T-cell (primary cell): ENCODE results near the gene ANGEL2. TPM values are rescaled to one million over a fixed set of nuclear protein-coding genes. Genes with fewer than 3 reads are reported as not detected.

ENCODE experiments used
- ATAC-seq, 4 experiments: fragments of 200-7000 bp in 3 of 4; fragments of 150-1000 bp in 1 of 4; cut with Tn5 transposase; replicated peaks in 1 of 4; 1 replicate in 3 of 4; 2 replicates in 1 of 4; pipeline ENCODE4 v1.10.0; 2021; ENCODE audit warnings: moderate library complexity in 3 of 4, mild to moderate bottlenecking in 2 of 4, moderate number of reproducible peaks in 1 of 4
- CTCF ChIA-PET, 2 donors: fragments of 300-600 bp; sonication (Branson Sonifier 250); formaldehyde crosslinking; loops; one replicate each; lab custom pipeline; 2022; ENCODE audit warnings: antibody characterized with exemption in 2 of 2; lab: Charles Lee
- POLR2A ChIA-PET, 2 donors: fragments of 300-600 bp; sonication (Branson Sonifier 250); formaldehyde crosslinking; loops; one replicate each; lab custom pipeline; 2022; ENCODE audit warnings: antibody characterized with exemption in 2 of 2; lab: Charles Lee
- DNase-seq, 35 experiments: peaks; one replicate each; pipeline versions ENCODE4 v3.0.0 to v3.0.0-alpha.2; 2013 to 2023
- H3K27ac ChIP-seq: one replicate; pipeline ENCODE4 v1.5.1; 2013; ENCODE audit warnings: low read length
- H3K27me3 ChIP-seq, 2 experiments: replicated peaks in 1 of 2; 1 replicate in 1 of 2; 2 replicates in 1 of 2; pipeline versions ENCODE4 v1.6.1 to v1.7.0; 2013; ENCODE audit warnings: low read length in 1 of 2, mixed read lengths in 1 of 2; ENCODE audit not compliant: control insufficient read depth in 2 of 2, insufficient read depth in 2 of 2; ENCODE audit errors: extremely low read depth in 1 of 2
- H3K36me3 ChIP-seq, 2 donors: 1 replicate in 1 of 2; 2 replicates in 1 of 2; pipeline versions ENCODE4 v1.6.1 to v1.7.0; 2013; ENCODE audit warnings: low read length in 1 of 2; ENCODE audit not compliant: control insufficient read depth in 2 of 2, insufficient read depth in 1 of 2; ENCODE audit errors: extremely low read depth in 1 of 2
- H3K4me1 ChIP-seq, 2 experiments: 1 replicate in 1 of 2; 2 replicates in 1 of 2; pipeline versions ENCODE4 v1.6.1 to v1.7.0; 2013; ENCODE audit warnings: low read length in 2 of 2, mixed read lengths in 1 of 2; ENCODE audit not compliant: insufficient read depth in 2 of 2, control insufficient read depth in 1 of 2; ENCODE audit errors: extremely low read depth in 1 of 2
- H3K4me3 ChIP-seq, 2 donors: 1 replicate in 1 of 2; 2 replicates in 1 of 2; pipeline versions ENCODE4 v1.5.1 to v1.7.0; 2013; ENCODE audit warnings: mild to moderate bottlenecking in 2 of 2, low read length in 1 of 2, moderate library complexity in 1 of 2; ENCODE audit not compliant: control insufficient read depth in 1 of 2; ENCODE audit errors: extremely low read depth in 1 of 2
- H3K9me3 ChIP-seq: 2 replicates; pipeline ENCODE4 v1.7.0; 2013
- H3K27ac Mint-ChIP-seq, 2 donors: one replicate each; pipeline ENCODE4 v1.8.0; 2020 to 2021; ENCODE audit warnings: mild to moderate bottlenecking in 2 of 2, mixed read lengths in 2 of 2
- H3K27me3 Mint-ChIP-seq, 2 donors: one replicate each; pipeline ENCODE4 v1.8.0; 2021 to 2022; ENCODE audit warnings: mixed read lengths in 2 of 2
- H3K36me3 Mint-ChIP-seq: one replicate; pipeline ENCODE4 v1.8.0; 2021; ENCODE audit warnings: mixed read lengths
- H3K4me1 Mint-ChIP-seq, 3 donors: one replicate each; pipeline ENCODE4 v1.8.0; 2020 to 2022; ENCODE audit warnings: mixed read lengths in 3 of 3, mild to moderate bottlenecking in 1 of 3
- H3K4me3 Mint-ChIP-seq, 3 donors: one replicate each; pipeline ENCODE4 v1.8.0; 2020 to 2022; ENCODE audit warnings: mild to moderate bottlenecking in 3 of 3, mixed read lengths in 3 of 3, moderate library complexity in 3 of 3
- H3K9me3 Mint-ChIP-seq, 3 donors: one replicate each; pipeline ENCODE4 v1.8.0; 2020 to 2022; ENCODE audit warnings: mixed read lengths in 3 of 3
- WGBS: methylation state at CpG from one replicate; pipeline ENCODE4 v1.1.5; 2013; ENCODE audit warnings: missing lambda C conversion rate; ENCODE audit not compliant: insufficient coverage; 5-methylcytosine and 5-hydroxymethylcytosine counted together
- total RNA-seq, 35 experiments: library from RNA in 6 of 35; stranded (reverse) in 6 of 35; fragments of 120-200 nt in 1 of 35; gene quantifications; one replicate each; pipeline versions ENCODE4 v1.2.1 to v1.2.4 and lab custom pipeline; 2013 to 2026

Gene ANGEL2
- total RNA-seq, 5 donors from 2014 or later (not counting 1 experiment from before 2014, with no cell fraction given), result 58.2 to 73.8 (median 67.1) TPM

GRCh38 chr1:212984522-212985291, 31.0 kb downstream of the ANGEL2 start:
- peaks cover 0 to 4% of the 10 kb centered on the region in 2 donors for H3K36me3 ChIP-seq
- Mint-ChIP-seq H3K9me3 (no peaks in the 10 kb centered on the region), H3K4me1 (peaks cover under 1 to 13% (median 9%) of the 10 kb centered on the region in 3 donors), H3K27me3 (no peaks in the 10 kb centered on the region), H3K27ac (no peak overlapping the region), H3K4me3 (no peak overlapping the region), H3K36me3 (no peaks in the 10 kb centered on the region)
- ATAC-seq (no peak), DNase-seq (no peak)
- POLR2A ChIA-PET, result interaction anchor here in 1 of 2 donors (0.5 to 0.6 kb wide), 2 partner anchors 293 to 1856 kb away, joined by 3 to 4 read pairs; no protein-coding TSS in a partner anchor
- 100% methylated on average over 1 of the region's 6 CpGs for WGBS
- H3K9me3 ChIP-seq, result no peaks in the 10 kb centered on the region
- peaks cover 0 to 9% of the 10 kb centered on the region in 2 experiments for H3K4me1 ChIP-seq
- H3K27ac ChIP-seq, result no peak overlapping the region
- peaks cover 0 to 3% of the 10 kb centered on the region in 2 experiments for H3K27me3 ChIP-seq
- CTCF ChIA-PET, result interaction anchor here (0.6 to 0.7 kb wide), 2 partner anchors 279 to 799 kb away, joined by 6 read pairs; no protein-coding TSS in a partner anchor
- H3K4me3 ChIP-seq, result no peak overlapping the region

DNA sequence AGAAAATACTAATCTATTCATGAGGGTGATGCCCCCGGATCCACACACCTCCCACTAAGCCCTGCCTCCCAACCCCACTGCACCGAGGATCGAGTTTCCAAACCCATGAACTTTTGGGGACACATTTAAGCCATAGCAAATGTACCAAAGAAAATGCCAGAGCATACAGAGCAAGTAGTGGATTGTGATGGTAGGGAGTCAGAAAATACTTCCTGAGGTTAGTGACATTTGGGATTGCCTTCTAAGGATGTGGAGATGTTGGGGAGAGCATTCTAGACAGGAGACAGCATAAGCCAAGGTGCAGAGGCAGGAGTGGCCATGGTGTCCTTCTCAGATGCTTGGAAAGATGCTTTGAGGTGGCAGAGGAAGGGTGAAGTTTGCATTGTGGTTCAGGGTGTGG, 32.2 kb downstream of the ANGEL2 start:
- DNase-seq, result no peak
- H3K36me3 Mint-ChIP-seq, result no peaks in the 10 kb centered on the region
- POLR2A ChIA-PET, result no interaction called here

DNA sequence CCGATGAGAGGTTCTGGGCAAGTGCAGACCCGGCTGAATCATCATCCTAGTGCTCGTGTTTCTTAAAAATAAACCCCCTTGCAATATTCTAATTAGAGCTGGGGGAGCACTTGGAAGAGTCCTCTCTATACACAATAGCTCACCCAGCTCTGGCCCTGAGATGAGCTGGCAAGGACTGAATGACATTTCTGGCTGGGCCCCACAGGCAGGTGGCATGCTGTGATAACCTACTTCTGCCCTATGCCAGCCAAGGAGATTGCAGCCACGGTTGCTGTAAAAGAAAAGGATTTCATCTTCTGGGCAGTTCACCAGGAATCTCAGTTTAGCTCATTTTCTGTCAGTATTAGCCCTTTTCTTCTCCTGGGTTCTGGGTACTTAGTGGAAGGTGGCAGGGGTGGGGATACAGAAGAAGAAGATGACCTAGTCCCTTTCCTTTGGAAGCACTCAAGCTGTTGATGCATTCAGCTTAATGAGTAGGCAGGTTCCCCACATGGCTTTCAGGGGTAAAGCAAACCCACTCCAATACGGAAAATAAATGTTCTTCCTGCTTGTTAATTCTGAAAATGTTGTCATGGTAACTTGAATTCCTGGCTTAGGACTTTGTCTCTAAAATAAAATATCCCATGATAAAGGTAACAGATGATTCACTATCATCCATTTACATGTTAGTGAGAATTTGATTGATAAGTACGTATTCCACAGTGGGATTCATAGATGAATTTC, 33.1 kb downstream of the ANGEL2 start:
- no peaks in the 10 kb centered on the region for H3K9me3 ChIP-seq
- H3K4me1 Mint-ChIP-seq, result peaks cover 0 to 19% (median 7%) of the 10 kb centered on the region in 3 donors
- H3K4me3 ChIP-seq, result no peak overlapping the region
- no peak overlapping the region for H3K27ac ChIP-seq
- H3K27me3 ChIP-seq, result peaks cover 0 to 21% of the 10 kb centered on the region in 2 experiments
- H3K27me3 Mint-ChIP-seq, result no peaks in the 10 kb centered on the region
- H3K36me3 ChIP-seq, result no peaks in the 10 kb centered on the region
- no peaks in the 10 kb centered on the region for H3K9me3 Mint-ChIP-seq
- ATAC-seq, result no peak
- H3K36me3 Mint-ChIP-seq, result no peaks in the 10 kb centered on the region
- DNase-seq, result no peak
- H3K4me3 Mint-ChIP-seq, result no peak overlapping the region
- peaks cover 0 to 21% of the 10 kb centered on the region in 2 experiments for H3K4me1 ChIP-seq
- 80% methylated on average over 1 of the region's 6 CpGs for WGBS
- POLR2A ChIA-PET, result interaction anchor here in 1 of 2 donors (0.6 kb wide), 1 partner anchor 86 kb away, joined by 4 read pairs; no protein-coding TSS in a partner anchor
- CTCF ChIA-PET, result interaction anchor here in 1 of 2 donors (0.5 to 0.6 kb wide), 4 partner anchors 25 to 1198 kb away, joined by 3 to 5 read pairs (median 4); no protein-coding TSS in a partner anchor
- no peak overlapping the region for H3K27ac Mint-ChIP-seq

More for the DNA sequence above, 32.2 kb downstream of the ANGEL2 start:
- H3K9me3 ChIP-seq, result no peaks in the 10 kb centered on the region
- H3K36me3 ChIP-seq, result no peaks in the 10 kb centered on the region
- peaks cover 0 to 12% of the 10 kb centered on the region in 2 experiments for H3K27me3 ChIP-seq
- WGBS, result 80% methylated on average over 1 of the region's 3 CpGs
- CTCF ChIA-PET, result no interaction called here
- no peak overlapping the region for H3K4me3 Mint-ChIP-seq
- H3K27me3 Mint-ChIP-seq, result no peaks in the 10 kb centered on the region
- peaks cover 0 to 19% of the 10 kb centered on the region in 2 experiments for H3K4me1 ChIP-seq
- H3K4me1 Mint-ChIP-seq, result peaks cover 0 to 19% (median 7%) of the 10 kb centered on the region in 3 donors
- no peak for ATAC-seq
- no peak overlapping the region for H3K27ac ChIP-seq
- H3K27ac Mint-ChIP-seq, result no peak overlapping the region
- no peaks in the 10 kb centered on the region for H3K9me3 Mint-ChIP-seq
- no peak overlapping the region for H3K4me3 ChIP-seq

GRCh38 chr1:212981571-212982328, 33.9 kb downstream of the ANGEL2 start:
- peaks cover 0 to 19% (median 7%) of the 10 kb centered on the region in 3 donors for H3K4me1 Mint-ChIP-seq
- no peak overlapping the region for H3K27ac ChIP-seq
- H3K36me3 Mint-ChIP-seq, result no peaks in the 10 kb centered on the region
- no peaks in the 10 kb centered on the region for H3K9me3 Mint-ChIP-seq
- ATAC-seq (no peak), DNase-seq (no peak)
- peaks cover 0 to 22% of the 10 kb centered on the region in 2 experiments for H3K27me3 ChIP-seq
- H3K4me1 ChIP-seq, result peaks cover 0 to 23% of the 10 kb centered on the region in 2 experiments
- no peaks in the 10 kb centered on the region for H3K9me3 ChIP-seq
- CTCF ChIA-PET, result interaction anchor here in 1 of 2 donors (0.6 kb wide), 1 partner anchor 278 kb away, joined by 4 read pairs; no protein-coding TSS in a partner anchor
- no peak overlapping the region for H3K27ac Mint-ChIP-seq
- WGBS, result no CpG with 5 or more reads among the region's 13 CpGs
- peaks cover 0 to 3% of the 10 kb centered on the region in 2 donors for H3K27me3 Mint-ChIP-seq
- H3K36me3 ChIP-seq, result no peaks in the 10 kb centered on the region
- H3K4me3 Mint-ChIP-seq, result no peak overlapping the region
- no peak overlapping the region for H3K4me3 ChIP-seq
- POLR2A ChIA-PET, result interaction anchor here in 1 of 2 donors (0.6 kb wide), 1 partner anchor 87 kb away, joined by 4 read pairs; no protein-coding TSS in a partner anchor

DNA sequence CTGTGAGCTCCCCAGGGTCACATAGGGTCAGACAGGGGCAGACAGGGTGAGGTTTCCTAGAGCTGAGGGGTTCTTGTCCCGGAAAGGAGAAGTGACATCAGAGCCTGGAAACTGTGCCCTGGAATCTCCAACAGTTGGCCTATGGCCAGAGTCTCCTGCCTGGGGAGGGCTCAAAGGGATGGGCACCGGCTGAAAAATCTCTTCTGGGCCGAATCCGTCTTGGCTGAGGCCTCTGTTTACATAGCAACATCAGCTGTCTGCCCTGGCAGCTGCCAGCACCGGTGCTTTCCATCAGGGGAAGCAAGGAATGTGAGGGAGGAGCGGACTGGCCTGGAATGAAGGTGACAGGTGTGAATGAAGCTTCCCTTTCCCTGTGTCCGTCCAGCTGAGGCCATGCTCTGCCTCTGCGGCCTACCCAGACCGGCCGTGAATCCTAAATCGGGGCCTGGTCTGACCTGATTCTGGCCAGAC, 34.6 kb downstream of the ANGEL2 start:
- Mint-ChIP-seq H3K27me3 (peaks cover 3% of the 10 kb centered on the region in 2 donors), H3K4me1 (peaks cover 0 to 19% (median 7%) of the 10 kb centered on the region in 3 donors), H3K9me3 (no peaks in the 10 kb centered on the region), H3K36me3 (no peaks in the 10 kb centered on the region), H3K27ac (no peak overlapping the region), H3K4me3 (no peak overlapping the region)
- Histone ChIP-seq H3K27me3 (peaks cover 0 to 22% of the 10 kb centered on the region in 2 experiments), H3K36me3 (no peaks in the 10 kb centered on the region), H3K4me3 (no peak overlapping the region), H3K4me1 (peaks cover 0 to 23% of the 10 kb centered on the region in 2 experiments), H3K9me3 (no peaks in the 10 kb centered on the region), H3K27ac (no peak overlapping the region)
- CTCF ChIA-PET, result no interaction called here
- DNase-seq (no peak), ATAC-seq (no peak)
- POLR2A ChIA-PET, result interaction anchor here in 1 of 2 donors (0.6 kb wide), 1 partner anchor 88 kb away, joined by 5 read pairs; no protein-coding TSS in a partner anchor
- 96% methylated on average over 8 of the region's 11 CpGs for WGBS
